HL-60/S4 treated with phorbol 12-myristate 13-acetate at 8.2 ng/mL for 4 days and 3 days (cell line): ENCODE results near the gene AGK.
"Not testable (repeated sequence)": the region's sequence is repeated elsewhere in the genome, so short reads cannot be mapped to it uniquely, and the experiment has no call there.

Experiments
- in situ Hi-C: fragments of 300-500 bp; cut with MboI; formaldehyde crosslinking; loops from 2 replicates; pipeline ENCODE4 v1.15.0; 2022; ENCODE audit warnings: low sequenced_read_pairs

The AGK gene

DNA sequence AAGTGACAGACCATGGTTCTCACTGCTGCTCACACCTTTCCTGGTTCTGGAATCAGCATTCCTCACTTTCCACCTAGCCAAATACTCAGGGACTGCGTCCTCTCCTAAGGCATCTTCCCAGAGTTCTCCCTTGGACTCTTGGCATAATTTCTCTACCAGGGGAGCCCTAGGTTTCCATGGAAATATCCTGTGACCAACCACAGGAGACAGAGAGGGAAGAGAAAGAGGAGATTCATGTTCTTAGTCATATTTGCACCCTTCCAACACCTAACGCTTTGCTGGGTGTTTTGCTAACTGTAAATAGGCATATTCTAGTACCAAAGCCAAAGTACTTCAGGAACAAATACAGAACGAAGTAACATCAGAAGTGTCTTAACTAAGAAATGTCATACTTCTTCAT, 122.1 kb downstream of the AGK start:
- in situ Hi-C loops: no loop called here

DNA sequence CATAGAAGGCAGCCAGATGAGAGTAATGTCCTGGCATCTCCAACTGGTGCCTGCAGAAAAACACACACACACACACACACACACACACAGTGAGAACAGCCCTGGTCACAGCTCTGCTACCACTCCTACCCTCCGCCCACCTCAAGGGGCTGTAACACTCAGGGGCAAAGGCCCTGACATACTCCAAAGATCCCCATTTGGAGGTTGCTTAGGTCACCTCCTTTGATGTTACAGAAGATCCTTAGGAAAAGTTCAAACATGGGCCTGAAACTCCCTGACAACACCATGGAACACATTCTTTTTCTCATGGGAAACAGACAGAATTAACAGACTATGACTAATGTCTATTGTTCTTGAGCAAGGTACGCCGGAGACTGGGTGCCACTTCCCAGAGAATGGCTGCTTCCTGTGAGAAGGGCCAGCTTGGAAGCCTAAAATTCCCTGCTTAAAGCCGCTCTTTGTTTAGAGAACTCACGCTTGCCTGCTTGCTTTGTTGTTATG, 123.0 kb downstream of the AGK start:
- in situ Hi-C loops: no loop called here

DNA sequence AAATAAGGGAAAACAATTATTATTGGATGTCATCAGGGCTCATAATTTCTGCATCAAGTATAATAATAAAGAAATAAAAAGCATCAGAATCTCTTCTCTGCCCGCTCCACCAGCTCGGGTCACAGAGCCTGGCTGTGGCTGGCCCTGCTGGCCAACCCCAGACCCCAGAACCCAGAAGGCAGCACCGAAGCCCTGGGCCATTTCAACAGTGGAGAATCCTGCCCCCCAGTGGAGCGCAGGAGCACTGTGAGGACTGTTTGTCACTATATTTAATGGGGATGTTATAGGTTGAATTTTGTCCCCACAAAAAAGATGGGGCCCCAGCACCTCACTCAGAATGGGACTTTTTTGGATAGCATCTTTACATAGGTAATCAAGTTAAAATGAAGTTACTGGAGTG, 123.5 kb downstream of the AGK start:
- in situ Hi-C loops: no loop called here

DNA sequence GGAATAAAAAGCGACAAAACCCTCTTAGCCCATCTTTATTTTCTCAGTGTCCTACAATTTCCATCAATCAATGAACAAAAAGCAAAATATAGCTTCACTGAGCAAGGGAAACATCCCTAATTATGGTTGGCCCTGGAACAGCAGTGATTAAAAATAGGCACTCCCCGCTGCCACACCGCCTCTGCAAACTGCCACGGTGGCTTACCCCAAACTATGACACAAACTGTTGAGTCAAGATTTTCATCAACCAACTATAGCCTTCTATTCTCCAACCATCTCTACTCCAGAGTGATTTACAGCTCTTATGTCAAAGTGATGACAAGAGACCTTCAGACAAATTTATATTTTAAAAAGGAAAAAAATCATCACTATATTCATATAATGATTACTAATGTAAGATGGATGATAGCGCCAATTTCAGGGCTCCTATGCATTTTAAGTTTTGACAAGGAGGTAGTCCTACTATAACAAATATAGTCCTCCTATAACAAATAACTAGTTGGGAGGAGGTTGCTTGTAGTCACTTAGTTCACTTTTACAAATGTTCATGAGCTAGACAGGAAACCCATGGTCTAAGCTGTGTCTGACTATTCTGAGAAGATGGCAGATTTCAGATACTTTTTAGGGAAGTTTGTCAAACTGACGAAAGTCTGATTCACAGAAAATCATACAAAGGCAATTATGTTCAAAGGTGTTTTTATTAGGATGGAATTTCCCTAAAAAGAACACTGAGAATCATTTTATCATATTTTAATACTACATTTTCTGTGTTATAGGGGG, 124.4 kb downstream of the AGK start:
- in situ Hi-C loops: no loop called here

DNA sequence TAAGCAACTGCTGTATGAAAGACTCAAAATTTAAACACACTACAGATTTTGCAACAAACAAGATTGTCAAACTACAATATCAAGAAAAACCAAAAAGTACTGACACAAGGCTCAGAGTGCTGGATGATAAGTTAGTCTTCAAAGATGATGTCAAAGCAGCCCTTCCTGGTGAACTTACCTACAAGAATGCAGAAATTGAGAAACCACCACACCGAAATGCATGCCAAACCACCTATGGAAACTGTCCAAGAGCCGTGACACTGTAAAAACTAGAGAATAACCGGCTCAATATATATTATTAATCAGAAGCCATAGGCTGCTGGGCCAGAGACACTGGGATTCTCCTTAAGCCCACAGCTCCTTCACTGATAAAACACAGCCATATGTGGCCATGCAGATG, 125.4 kb downstream of the AGK start:
- in situ Hi-C loops: no loop called here

DNA sequence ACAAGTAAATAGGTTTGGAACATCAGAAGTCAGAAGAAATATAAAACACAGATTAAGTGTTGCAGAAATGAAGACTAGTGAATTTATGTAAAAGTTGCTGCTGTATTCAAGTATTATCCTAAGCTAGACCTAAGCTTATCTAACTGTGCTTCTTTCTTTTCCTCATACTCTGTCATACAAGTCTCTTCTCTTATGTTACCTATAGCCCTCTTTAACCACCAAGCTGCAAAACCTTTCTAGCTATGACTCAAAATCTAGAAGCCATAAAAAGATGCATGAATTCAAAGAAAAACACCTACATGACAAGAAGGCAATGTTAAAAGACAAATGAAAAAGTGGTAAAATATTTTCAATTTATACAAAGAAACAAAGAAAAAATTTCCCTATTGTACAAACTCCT, 127.8 kb downstream of the AGK start:
- in situ Hi-C loops: no loop called here

DNA sequence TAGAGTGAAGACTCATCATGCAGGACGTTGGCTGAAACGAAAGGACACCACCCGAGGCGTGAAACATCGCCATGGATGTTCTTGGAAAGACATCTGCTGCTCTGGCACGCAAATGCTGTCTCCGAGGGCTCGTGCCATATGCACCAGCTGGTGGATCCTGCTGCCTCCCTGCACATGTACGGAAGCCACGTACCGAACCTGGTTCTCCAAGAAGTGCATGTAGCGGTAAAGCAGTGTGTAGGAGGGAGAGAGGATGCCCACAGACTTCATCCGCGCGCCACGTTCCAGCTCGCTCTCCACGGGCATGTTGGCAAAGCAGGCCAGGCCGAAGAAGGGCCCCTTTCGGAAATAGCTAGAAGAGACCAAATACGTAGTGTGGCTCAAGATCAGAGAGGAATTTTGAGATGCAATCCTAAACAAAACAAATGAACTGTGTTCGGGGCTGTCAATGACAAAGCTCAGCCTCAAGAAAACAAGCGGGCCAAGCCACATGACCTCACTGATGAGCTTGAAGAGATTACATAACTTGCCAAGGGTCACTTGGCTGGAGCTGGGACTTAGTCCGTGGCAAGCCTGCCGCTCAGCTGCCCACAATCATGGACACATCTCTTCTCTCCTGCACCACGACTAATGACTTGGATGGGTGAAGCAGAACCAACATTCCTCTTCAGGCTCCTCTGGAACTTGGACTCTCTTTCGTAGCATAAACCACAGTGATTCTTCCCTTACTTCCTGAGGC, 134.2 kb downstream of the AGK start:
- in situ Hi-C loops: no loop called here

DNA sequence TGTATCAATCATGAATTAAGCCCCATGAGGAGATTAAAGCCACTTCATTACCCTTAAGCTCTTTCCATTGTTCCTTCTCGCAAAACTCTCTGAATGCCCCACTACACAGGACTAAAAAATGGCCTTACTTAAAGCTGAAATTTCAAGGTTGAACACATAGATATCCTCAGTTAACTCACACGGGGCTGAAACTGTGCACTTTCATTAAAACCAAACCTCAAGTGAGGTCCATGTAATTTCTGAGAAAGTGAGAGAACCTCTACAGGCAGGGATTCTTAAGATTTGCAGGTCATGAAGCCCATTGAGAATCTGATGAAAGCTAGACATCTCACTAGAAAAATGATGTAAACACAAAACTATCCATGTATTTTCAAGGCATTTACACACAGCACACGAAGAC, 134.9 kb downstream of the AGK start:
- in situ Hi-C loops: no loop called here

DNA sequence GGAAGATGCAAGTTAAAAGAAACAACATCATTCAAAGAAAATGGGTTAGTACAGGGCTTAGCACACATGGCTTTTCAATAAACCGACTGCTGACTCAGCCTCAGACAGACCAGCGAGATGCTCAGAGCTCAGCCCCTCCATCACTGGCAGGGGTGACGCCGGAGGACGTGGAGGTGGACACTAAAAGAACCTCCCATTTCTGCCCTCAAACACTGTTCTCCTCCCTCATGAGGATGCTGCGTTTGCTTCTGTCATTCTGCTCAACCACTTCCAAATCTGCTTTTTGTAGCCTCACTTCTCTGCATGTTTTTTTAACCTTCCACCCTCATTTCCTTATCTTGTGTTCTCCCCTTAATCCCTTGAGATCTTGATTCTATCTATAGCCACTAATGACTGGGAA, 135.5 kb downstream of the AGK start:
- in situ Hi-C loops: no loop called here

DNA sequence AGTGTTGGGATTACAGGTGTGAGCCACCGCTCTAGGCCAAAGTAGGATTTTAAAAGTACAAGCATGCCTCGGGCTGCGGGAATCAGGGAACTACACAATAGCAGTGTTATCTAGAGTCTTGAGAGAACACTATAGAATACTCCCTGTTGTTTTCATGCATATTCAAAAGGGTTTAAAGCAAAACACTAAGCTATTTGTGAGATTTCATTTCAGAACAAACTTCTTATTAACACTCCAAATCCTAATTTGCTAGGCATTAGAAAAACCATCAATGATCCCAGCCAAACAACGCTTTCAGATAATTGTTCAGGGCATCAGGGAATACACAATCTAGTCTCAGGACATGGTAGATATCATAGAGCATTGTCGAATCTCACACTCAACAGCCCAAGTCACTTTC, 136.8 kb downstream of the AGK start:
- in situ Hi-C loops: no loop called here

DNA sequence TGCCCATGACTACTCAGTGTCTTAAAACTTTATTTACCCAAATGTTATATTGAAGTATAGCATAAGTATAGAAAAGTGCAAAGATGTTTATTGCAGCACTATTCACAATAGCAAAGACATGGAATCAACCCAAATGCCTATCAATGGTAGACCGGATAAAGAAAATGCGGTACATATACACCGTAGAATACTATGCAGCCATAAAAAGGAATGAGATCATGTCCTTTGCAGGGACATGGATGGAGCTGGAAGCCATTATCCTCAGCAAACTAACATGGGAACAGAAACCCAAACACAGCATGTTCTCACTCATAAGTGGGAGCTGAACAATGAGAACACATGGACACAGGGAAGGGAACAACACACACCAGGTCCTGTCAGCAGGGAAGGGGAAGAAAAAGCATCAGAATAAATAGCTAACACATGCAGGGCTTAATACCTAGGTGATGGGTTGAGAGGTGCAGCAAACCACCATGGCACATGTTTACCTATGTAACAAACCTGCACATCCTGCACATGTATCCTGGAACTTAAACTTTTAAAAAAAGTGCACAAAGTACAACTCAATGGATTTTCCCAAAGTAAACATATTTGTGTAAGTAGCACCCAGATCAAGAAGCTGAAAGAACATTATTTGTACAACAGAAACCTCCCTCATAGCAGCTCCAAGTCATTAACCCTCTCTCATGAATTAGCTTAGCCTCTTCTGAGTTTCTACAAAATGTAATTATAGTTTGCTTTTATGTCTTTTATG, 138.0 kb downstream of the AGK start:
- in situ Hi-C loops: not testable (repeated sequence)

DNA sequence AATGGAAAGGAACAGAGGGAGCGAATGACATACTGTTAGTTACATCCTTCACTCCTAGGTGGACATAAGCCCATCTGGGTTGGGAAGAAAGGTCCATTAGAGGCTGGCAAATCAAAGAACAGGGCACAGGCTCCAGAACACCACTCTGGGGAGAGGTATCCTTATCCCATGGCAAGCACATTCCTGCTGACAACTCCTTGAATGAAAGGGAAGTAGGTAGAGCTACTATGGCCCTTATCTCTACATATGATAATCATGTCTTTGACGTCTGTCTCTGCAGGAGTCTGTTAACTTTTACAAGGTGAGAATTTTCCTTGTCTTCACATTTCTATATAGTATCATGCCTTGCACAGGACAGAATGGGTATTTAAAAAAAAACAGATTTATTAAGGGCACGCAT, 140.3 kb downstream of the AGK start:
- in situ Hi-C loops: no loop called here

DNA sequence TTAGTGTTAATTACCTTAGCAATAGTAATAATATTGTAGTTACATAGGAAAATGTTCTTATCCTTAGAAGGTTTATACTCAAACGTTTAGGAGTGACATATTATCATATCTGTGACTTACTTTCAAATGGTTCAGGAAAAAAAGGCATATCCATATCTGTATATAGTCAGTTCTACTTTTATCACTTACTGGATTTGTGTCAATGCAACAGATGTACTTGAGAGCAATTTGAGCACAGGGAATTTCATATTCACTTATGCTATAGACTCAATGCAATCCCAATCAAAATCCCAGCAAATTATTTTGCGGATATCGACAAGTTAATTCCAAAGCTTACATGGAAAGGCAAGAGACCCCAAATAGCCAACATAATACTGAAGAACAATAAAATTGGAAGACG, 140.8 kb downstream of the AGK start:
- in situ Hi-C loops: no loop called here

DNA sequence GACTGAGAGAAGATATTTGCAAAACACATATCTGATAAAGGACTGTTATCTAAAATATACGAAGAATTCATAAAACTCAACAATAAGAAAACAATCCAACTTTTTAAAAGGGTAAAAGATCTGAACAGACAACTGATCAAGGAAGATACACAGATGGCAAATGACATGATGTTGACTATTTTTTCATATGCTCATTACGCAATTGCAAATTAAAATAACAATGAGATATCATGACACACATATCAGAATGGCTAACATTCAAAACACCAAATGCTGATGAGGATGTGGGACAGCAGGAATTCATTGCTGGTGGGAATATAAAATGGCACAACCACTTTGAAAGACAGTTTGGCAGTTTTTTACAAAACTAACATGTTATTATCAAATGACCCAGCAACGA, 141.9 kb downstream of the AGK start:
- in situ Hi-C loops: no loop called here

DNA sequence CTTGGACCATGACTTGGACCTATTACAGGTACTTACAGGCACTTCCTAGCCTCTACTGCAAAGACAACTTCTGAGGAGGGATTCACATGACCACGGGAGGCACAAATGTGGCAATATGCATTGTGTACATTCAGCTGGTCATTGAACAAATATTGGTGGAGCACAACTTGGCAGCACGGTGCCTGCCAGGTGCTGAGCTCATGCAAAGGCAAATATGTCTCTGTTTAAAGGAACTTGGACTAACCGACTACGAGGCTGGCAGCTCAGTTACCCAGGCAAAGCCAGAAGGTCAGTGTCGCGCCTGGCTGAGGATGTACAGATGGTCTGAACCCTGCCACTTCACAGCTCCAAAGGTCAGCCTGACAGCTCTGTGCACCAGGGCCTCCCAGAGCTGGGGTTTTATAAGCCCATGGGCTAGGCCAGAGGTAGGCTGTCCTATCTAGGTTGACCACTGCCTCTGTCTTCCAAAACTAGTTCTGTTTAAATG, 144.6 kb downstream of the AGK start:
- in situ Hi-C loops: no loop called here

DNA sequence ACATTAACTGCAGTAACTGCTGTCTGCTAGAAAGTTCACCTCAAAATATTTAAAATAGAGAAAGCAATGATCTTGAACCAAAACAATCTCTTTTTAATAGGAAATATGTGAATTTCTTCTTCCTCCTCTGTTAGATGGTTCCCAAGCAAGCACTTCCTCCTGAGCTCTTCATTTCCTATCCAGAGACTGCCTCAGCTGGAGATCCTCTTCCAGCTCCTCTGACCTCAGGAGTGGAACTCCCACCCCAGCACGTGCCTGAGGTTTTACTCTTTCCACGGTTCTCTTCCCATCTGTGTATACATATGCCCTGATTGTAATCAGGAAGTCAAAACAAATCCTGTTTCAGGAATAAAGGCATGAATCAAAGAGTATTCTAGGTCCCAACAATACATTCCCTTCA, 145.1 kb downstream of the AGK start:
- in situ Hi-C loops: no loop called here

DNA sequence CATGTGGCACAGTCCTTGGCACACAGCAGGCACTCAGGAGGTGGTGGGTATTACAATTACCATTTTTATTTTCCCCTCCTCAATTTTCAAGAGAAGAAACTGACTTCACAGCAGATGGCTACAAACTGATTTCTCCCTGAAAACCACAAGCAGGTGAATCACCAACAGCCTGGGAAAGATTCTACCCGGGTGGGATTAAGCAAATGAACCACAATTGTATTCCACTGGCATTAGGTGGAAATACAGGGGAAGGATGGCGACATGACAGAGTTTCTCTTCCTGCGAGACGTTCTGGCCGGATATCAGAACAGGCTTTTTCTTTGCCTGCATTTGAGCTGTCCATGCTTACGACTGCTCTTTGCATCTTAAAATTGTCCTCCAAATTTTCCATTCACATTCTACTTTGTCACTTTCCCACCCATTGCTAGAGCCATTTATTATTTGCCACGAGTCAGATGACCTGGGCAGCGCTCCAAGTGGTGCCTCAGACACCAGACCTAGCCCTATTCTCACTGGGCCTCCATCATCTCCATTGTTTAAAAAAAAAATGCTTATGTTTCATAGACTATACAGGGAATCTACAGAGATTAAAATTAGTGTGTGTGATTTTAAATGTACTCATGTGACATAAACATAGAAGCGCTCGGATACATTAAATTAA, 146.1 kb downstream of the AGK start:
- in situ Hi-C loops: no loop called here

DNA sequence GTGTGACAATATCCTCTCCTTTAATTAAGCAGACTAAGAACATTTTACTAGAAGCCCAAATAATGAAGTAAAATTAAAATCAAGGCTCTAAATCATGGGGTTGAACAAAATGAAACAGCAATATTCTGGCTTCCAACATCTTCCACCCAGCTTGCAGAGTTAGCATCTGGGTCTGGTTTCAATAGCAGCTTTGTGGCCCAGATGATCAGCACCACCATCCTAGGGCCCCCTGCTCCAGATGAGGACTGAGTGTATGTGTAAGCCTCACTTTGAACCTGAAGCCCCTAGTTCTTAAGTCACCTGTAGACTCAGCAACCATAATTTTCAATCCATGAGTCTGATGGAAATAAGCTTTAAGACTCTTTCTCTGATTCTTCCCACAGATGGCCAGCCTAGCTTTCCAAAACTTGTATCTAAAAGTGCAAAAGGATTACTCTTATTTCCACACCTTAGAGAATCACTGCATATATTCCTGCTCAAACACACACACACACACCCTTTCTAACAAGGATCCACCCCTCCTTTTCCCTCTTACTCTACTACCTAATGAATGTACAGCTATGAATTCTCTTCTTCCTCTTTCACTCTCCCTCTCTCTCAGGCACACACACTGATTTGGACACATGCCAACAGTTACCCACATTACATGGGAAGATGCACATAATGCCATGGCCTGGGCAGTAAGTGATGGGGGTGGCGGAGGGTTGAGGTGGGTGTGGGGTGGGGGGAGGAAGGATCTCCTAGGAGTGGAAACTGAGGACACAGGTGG, 147.2 kb downstream of the AGK start:
- in situ Hi-C loops: no loop called here

DNA sequence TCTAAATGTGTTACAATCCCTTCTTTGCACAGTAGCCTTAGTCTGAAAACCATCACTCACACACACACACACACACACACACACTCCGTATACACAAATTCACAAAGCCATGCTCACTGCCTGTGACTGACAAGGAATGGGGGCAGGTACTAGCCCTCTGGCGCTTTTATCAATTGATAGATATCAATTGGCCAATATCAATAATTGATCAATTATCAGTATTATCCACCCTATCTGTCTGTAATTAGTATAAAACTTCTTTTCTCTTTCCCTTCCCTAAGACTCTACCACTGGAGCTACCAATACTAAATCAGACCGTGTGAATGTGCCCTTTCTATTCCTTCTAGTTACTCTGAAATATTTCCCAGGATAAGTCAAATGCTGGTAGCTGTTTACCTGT, 148.7 kb downstream of the AGK start:
- in situ Hi-C loops: no loop called here

DNA sequence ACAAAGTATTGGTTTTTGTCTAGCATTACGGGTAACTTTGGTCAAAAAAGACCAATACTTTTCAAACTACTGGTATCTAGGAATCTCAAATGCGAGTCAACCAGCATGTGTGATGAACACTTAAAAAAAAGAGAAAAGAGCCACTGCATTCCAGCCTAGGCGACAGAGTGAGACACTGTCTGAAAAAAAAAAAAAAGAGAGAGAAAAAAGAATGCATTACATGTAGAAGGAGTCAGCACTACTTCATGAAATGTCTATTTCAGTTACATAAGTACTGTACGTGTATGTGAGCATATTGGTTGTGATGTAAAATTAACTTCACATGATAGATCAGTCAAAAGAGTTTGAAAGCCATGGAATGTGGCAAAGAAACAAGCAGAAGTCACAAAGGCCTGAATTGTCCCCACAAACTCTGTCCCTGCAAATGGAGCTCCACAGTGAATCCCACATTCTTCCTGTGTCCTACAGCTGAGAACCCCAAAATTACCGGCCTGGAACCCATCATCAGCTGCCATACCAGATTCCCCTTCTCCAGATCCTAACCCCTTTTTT, 149.2 kb downstream of the AGK start:
- in situ Hi-C loops: no loop called here
